GM18868 (cell line): ENCODE data around the gene SLC44A5.
"Not testable (repeated sequence)": the region's sequence is repeated elsewhere in the genome, so short reads cannot be mapped to it uniquely, and the experiment has no call there.

Experiments
- ATAC-seq: cut with Tn5 transposase; IDR thresholded peaks from one replicate; pipeline ENCODE4 v1.9.1; 2021; ENCODE audit warnings: mild to moderate bottlenecking, moderate library complexity; ENCODE audit not compliant: unreplicated experiment

SLC44A5 gene

GRCh38 chr1:75305061-75305460 lies 305.9 kb downstream of the SLC44A5 start:
- ATAC-seq = no peak

DNA sequence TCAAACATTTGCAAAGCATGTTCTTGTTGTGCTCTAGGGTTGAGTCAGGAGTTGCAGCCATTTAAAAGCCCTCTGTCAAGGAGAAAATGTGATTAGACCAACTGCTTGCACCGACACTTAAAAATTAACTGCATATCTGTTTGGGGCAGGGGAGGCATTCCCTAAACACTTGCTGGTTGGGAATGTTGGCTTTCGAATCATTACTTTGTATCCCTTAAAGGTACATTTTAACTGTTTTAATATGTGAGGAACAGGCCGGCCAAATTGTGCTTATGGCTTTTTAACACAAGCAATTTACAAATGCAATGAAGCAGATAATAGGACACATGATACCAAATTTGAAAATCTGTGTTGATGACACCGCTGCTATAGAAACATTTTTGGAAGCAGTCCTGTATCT lies 317.6 kb downstream of the SLC44A5 start:
- ATAC-seq = no peak

DNA sequence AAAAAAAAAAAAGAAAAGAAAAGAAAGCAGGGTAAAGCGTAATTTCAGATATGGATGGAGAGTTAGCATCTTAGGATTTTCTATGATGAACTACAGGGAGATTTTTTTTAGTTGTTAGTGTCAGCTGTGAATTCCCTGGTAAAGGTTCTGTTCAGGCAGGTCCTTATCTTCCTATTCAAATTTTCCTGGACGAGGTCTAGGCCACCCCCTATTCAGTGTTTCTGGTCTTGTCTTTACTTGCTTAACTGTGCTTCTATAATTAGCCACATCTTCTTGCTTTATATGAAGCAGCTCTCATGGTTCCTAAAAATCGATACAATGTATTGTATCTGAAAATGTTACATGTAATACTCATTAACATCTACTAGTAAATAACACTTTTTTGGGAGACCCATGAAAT lies 318.9 kb downstream of the SLC44A5 start:
- ATAC-seq = no peak

DNA sequence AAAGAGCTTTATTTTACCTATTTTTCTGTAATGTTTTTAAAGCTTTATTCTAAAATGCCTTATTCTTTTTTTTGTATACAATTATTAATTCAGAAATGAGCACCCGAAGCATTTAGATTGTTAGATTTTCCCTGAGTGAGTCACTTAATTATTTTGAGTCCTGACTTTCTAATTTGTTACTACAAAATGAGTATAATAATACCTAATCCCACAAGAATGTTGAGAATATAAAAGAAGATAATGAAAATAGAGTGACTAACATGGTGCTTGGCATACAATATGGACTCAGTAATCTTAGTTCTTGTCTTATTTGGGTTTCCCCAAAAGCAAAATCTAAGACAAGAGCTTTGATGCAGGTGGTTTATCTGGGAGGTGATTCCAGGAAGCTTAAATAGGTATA lies 334.5 kb downstream of the SLC44A5 start:
- ATAC-seq = no peak

DNA sequence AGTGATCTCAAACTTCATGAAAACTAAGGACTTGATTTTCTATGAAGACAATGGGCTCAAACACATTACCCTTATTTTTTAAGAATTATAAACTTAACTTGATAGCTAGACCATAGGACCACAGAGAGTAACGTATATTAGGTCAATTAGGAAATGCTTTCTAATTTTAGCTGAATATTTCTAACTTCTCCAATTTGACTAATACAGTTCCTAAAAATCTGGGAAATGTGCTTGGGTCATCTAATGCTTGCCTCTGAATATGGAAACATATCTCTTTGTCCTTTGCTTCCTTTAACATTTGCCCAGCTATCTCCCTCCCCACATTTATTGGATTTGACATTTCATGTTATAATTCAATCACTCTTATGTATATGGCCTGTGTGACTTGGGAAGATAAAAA lies 335.3 kb downstream of the SLC44A5 start:
- no peak for ATAC-seq

DNA sequence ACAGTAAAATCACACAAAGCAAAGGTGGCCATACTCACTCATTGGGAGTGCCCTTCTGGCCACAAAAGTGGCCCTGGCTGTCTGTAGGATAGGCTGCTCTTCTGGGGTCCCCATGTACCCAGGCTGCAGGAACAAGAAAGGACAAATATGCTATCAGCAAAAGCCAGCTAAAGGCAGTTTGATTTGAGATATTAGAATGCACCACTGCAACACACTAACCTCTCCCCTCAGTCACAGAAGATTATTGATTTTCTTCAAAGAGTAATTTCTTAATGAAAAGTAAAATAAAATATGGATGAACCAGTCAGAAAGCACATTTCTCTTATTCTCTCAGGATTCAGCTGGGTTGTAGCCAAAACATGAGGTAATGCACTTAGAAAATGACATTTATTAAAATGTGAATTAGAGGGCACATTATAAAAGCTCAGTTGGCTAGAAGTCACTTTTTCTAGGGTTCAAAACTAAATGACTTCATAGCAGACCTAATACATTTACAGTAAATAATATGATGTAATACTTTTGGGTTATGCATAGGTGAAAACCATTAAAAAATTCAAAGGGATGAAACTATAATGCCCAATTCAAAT lies 335.9 kb downstream of the SLC44A5 start:
- ATAC-seq = no peak

GRCh38 chr1:75273110-75273509 lies 337.8 kb downstream of the SLC44A5 start:
- ATAC-seq = no peak

- peak; percentile 84 for ATAC-seq
Measured at GRCh38 chr1:75265792-75266191, 345.1 kb downstream of the SLC44A5 start.

DNA sequence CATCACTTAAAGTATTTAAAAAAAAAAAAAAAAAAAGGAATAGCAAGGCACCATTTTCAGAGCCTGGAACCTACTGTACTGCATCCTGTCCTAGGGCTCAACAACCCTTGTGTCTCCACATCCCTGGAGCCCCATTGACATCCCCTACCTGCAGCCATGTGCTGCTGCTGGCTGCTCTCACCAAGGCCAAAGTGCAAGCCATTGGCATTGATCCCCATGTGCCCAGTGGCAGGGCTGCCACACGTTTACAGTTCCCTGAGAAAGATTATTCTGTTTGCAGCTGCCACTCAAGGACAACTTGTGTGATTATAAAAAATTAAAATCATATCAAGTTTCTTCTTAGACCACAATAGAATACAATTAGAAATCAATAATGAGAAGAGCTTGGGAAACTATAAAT lies 346.8 kb downstream of the SLC44A5 start:
- no peak for ATAC-seq

DNA sequence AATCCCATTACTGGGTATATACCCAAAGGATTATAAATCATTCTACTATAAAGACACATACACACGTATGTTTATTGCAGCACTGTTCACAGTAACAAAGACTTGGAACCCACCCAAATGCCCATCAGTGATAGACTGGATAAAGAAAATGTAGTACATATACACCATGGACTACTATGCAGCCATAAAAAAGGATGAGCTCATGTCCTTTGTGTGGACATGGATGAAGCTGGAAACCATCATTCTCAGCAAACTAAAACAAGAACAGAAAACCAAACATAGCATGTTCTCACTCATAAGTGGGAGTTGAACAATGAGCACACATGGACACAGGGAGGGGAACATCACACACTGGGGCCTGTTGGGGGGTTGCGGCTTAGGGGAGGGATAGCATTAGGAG lies 347.3 kb downstream of the SLC44A5 start:
- ATAC-seq = not testable (repeated sequence)

- ATAC-seq = peak; percentile 50
Measured at GRCh38 chr1:75261946-75262345, 349.0 kb downstream of the SLC44A5 start.

DNA sequence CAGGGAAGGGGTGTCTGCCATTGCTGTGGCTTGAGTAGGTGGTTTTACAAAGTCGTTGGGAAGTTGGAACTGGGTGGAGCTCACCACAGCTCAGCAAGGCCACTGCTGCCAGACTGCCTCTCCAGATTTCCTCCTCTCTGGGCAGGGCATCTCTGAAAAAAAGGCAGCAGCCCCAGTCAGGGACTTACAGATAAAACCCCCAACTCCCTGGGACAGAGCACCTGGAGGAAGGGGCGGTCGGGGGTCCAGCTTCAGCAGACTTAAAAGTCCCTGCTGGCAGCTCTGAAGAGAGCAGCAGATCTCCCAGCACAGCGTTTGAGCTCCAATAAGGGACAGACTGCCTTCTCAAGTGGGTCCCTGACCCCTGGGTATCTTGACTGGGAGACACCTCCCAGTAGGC lies 352.6 kb downstream of the SLC44A5 start:
- no peak for ATAC-seq

DNA sequence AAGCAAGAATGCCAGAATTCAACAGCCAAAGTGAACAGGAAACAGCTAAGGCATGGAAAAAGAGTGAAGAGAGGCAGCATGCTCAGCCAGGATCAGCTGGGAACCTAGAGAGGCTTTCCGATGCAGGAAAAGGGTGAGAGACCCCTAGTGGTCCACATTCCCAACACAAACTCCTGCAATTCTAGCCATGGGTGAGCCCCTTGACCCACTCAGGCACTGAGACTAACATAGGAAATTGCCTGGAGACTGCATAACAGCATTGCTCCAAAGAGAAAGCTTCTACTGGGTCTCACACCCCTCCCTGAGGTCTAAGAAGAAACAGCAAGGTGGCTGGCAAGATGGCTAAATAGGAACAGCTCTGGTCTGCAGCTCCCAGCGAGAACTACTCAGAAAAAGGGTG lies 353.5 kb downstream of the SLC44A5 start:
- no peak for ATAC-seq

DNA sequence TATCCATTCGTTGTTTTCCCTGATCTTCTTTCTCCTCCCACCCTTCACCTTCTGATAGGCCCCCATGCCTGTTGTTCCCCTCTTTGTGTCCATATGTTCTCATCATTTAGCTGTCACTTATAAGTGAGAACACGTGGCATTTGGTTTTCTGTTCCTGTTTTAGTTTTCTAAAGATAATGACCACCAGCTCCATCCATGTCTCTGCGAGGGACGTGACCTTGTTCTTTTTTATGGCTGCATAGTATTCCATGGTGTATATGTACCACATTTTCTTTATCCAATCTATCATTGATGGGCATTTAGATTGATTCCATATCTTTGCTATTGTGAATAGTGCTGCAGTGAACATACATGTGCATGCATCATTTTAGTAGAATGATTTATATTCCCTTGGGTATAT lies 360.8 kb downstream of the SLC44A5 start:
- ATAC-seq = not testable (repeated sequence)

DNA sequence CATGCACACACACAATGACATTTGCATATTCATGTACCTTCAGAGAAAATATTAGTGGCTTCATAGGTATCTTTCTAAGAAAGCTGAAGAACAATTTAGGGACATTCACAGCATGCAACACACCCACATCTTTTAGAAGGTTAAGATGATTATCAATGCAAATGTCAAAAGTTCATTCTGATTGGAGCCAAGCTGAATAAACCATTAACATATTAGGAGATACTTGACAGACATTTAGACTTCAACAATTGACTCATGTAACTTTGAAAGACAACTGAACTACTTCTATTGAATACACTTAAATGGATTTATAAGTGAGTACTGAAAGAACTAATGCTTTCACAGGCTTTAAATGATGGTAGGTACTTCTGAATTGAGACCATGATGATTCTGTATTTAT lies 365.7 kb downstream of the SLC44A5 start:
- ATAC-seq = no peak

GRCh38 chr1:75243124-75243523 lies 367.8 kb downstream of the SLC44A5 start:
- no peak for ATAC-seq

GRCh38 chr1:75237316-75237715 lies 373.6 kb downstream of the SLC44A5 start:
- no peak for ATAC-seq

- no peak for ATAC-seq
Measured at GRCh38 chr1:75234562-75234961, 376.4 kb downstream of the SLC44A5 start.

DNA sequence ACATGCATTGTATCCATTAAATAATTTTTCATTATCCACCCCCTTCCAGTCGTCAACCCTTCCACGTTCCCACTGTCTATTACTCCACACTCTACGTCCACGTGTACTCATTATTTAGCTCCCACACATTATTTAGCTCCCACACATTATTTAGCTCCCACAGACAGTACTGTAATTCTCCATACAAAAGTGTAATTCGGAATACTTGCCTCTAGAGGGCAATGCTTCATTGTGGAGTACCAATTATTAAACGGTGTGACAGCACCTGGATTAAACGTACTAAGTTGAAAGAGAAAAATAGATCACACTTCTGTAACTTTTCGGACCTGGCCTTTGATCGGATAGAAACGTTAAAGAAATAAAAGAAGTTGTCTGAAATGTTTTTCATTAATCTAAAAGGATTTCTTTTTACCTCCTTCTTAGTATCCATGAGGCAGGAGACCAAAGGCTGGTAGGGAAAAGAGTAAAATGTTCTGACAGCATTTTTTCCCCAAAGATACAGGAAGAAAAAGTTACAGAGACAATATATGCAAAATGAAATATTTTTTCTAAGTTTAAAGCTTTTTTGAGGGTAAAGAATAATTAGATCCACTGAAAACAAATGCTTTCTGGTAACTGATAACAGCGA lies 377.5 kb downstream of the SLC44A5 start:
- ATAC-seq = peak; percentile 91

DNA sequence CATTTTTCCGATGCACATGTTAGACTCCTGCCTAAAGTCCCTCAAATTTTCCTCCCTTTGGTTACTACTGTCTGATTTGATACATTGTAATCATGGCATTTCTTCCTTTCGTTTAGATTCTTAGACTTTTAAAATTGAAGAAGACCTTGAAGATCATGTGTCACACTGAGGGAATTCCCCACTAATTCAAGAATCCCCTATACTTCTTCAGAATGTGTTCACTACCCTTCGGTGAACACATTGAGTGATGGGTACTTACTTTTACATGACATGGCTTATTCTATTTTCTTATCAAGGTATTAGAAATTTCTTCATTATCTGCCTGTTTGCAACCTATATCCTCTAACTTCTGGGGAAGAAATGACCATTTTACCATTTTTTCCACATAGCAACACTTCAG lies 390.8 kb downstream of the SLC44A5 start:
- ATAC-seq = peak; percentile 82

- ATAC-seq = no peak
Measured at GRCh38 chr1:75214017-75214416, 396.9 kb downstream of the SLC44A5 start.

DNA sequence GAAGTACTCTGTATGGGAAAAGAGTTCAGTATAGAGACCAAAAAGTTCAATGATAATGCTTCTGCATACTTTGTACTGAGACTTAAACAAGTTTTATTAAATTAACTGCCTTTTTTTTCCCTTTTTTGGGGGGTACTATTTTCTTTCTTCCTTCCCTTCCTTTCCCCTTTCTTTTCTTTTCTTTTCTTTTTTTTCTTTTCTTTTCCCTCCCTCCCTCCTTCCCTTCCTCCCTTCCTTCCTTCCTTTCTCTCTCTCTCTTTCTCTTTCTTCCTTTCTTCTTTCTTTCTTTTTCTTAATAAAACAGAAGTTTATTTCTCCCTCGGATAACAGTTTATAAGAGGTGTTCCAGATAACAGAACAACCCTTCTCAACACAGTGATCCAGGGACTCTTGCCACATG lies 399.3 kb downstream of the SLC44A5 start:
- ATAC-seq = no peak

DNA sequence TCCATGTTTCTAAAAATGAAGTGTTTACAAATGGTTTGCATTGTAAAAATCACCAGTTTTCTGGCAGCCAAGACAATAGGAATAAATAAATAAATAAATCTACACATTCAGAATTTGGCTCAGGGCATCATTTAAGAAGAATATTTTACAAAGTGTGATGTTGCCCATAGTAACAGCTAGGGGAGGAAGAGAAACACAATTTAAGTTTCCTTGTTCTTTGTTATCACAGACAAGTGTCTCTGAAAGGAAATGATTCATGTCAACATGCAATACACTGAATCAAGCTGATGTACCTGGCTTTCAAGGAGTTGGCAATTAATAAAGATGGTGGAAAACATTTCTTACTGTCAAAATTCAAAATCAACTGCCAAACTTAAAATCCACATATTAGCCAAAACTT lies 402.1 kb downstream of the SLC44A5 start:
- ATAC-seq = no peak
